ENCODE results near the gene EFCAB11. TPM values are rescaled to one million over a fixed set of nuclear protein-coding genes. Genes with fewer than 3 reads are reported as not detected.

EFCAB11 gene
- total and polyA plus RNA-seq, 7 donors = 7.2 to 9.0 (median 8.7) TPM

Other genes starting within 250 kb of the EFCAB11 start
- gene TDP1, start 1.2 kb upstream of the EFCAB11 start, total RNA-seq = 1 to 10 TPM; 6.4 to 8.3 (median 7.5) TPM
- gene TDP1, start 1.2 kb upstream of the EFCAB11 start, polyA plus RNA-seq = 10 to 100 TPM in 1 of 3 donors, 1 to 10 TPM in 2; 6.0 to 11.7 (median 6.2) TPM
- gene KCNK13, start 107.3 kb upstream of the EFCAB11 start, total RNA-seq = 1 to 10 TPM in 1 of 4 donors, under 1 TPM in 1, not detected in 2; 0.95 to 1.1 TPM
- gene KCNK13, start 107.3 kb upstream of the EFCAB11 start, polyA plus RNA-seq = 1 to 10 TPM in 1 of 3 donors, under 1 TPM in 2; 0.51 to 1.4 (median 0.60) TPM